Uterus (tissue), 4 donors: ENCODE results near the gene STPG2. TPM values are rescaled to one million over a fixed set of nuclear protein-coding genes. Genes with fewer than 3 reads are reported as not detected.
"Not testable (repeated sequence)": the region's sequence is repeated elsewhere in the genome, so short reads cannot be mapped to it uniquely, and the experiment has no call there.

ENCODE experiments used
- DNase-seq, 2 donors: peaks; one replicate each; pipeline ENCODE4 v3.0.0-alpha.2; 2019 to 2020
- H3K27ac ChIP-seq, 2 donors: fragments of 200-600 bp; sonication (generic); 1 replicate in 1 of 2; 2 replicates in 1 of 2; pipeline ENCODE4 v1.5.1; 2016 to 2018
- H3K27me3 ChIP-seq, 2 donors: fragments of 200-600 bp; sonication (generic); one replicate each; pipeline ENCODE4 v1.5.1; 2018 to 2019; ENCODE audit warnings: control low read depth in 1 of 2
- H3K36me3 ChIP-seq, 2 donors: fragments of 200-600 bp; sonication (generic); one replicate each; pipeline ENCODE4 v1.5.1; 2019; ENCODE audit warnings: control low read depth in 1 of 2
- H3K4me1 ChIP-seq, 2 donors: fragments of 200-600 bp; sonication (generic); one replicate each; pipeline ENCODE4 v1.5.1; 2018 to 2019; ENCODE audit warnings: control low read depth in 1 of 2
- H3K4me3 ChIP-seq, 2 donors: fragments of 200-600 bp; sonication (generic); 1 replicate in 1 of 2; 2 replicates in 1 of 2; pipeline ENCODE4 v1.5.1; 2018 to 2019; ENCODE audit warnings: mild to moderate bottlenecking in 1 of 2
- H3K9me3 ChIP-seq, 2 donors: fragments of 200-600 bp; sonication (generic); one replicate each; pipeline ENCODE4 v1.5.1; 2019; ENCODE audit warnings: control low read depth in 1 of 2
- CTCF ChIP-seq, 4 experiments: fragments of 200-600 bp in 2 of 4; fragments of 450-650 bp in 2 of 4; sonication (generic) in 2 of 4; IDR thresholded peaks; one replicate each; pipeline ENCODE4 v1.5.1; 2016 to 2019; ENCODE audit warnings: antibody characterized with exemption in 4 of 4, mild to moderate bottlenecking in 2 of 4, moderate library complexity in 1 of 4
- POLR2A ChIP-seq, 2 donors: fragments of 450-650 bp; IDR thresholded peaks; one replicate each; pipeline ENCODE4 v1.6.1; 2016; ENCODE audit warnings: antibody characterized with exemption in 2 of 2, mild to moderate bottlenecking in 1 of 2, moderate library complexity in 1 of 2
- intact Hi-C: fragments of 100-400 bp; cut with DNase I; formaldehyde crosslinking; loops from one replicate; pipeline ENCODE4 v1.15.1; 2023; ENCODE audit warnings: low total_unique reads
- total RNA-seq, 4 donors: library from RNA; depleted of rRNA in 3 of 4; stranded (reverse); fragments of >200 nt in 3 of 4; gene quantifications; one replicate each; pipeline versions ENCODE4 v1.1.0 to v1.2.4, GENCODE V29; 2014 to 2023
- donor health status: DM: yes; HTN: yes; CAD: no.

STPG2 gene
- total RNA-seq, 4 donors from 2014 or later: 0.26 to 1.0 (median 0.61) TPM; not detected in 1

DNA sequence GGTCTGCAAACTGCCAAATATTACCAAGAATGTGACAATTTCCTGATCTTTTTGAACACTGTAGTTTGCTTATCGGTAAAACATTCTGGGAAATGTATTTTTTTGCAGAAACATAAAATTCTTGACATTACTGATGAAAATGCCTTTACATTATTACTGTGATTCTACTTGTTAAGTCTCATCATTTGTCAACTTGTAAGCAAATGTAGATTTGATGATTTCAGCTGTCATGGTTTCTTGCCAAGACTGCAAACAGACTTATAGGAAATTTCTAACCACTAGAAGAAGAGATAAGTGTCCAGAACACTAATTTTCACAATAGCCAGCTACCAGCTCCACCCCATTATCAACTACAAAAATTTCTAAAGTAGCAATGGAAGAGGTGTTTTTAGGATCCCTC is 560.4 kb downstream of the STPG2 start:
- TF ChIP-seq POLR2A (IDR thresholded peaks at IDR 0.05) (no peak), CTCF (IDR thresholded peaks at IDR 0.05) (no peak)
- Histone ChIP-seq H3K36me3 (no peaks in the 10 kb centered on the region), H3K4me1 (no peaks in the 10 kb centered on the region), H3K9me3 (no peaks in the 10 kb centered on the region), H3K27me3 (no peaks in the 10 kb centered on the region), H3K27ac (no peak overlapping the region), H3K4me3 (no peak overlapping the region)
- intact Hi-C loops: no loop called here
- no peak for DNase-seq

GRCh38 chr4:97577004-97577403 is 566.3 kb downstream of the STPG2 start:
- Histone ChIP-seq H3K27me3 (no peaks in the 10 kb centered on the region), H3K4me1 (no peaks in the 10 kb centered on the region), H3K27ac (no peak overlapping the region), H3K9me3 (no peaks in the 10 kb centered on the region), H3K4me3 (no peak overlapping the region), H3K36me3 (no peaks in the 10 kb centered on the region)
- intact Hi-C loops: no loop called here
- no peak for DNase-seq
- no peak for TF ChIP-seq CTCF (IDR thresholded peaks at IDR 0.05)
- no peak for TF ChIP-seq POLR2A (IDR thresholded peaks at IDR 0.05)

DNA sequence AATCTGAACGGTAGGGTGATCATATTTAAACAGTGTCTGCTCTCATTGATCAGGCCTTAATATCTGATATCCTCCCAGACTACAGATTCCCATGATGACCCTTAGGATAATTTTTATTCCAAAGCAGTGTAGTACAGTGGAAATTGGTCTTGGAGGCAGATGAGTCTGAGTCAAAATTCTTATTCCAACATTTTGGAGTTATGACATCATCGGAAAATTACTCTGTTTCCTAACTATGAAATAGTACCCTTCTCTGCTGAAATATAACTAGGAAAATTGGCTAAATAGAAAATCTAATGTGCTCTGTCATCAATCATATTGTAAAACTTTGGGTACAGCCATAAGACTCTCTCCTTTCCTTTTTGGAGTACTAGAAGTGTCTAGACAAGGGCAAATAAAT is 583.3 kb downstream of the STPG2 start:
- intact Hi-C loops: no loop called here
- no peaks in the 10 kb centered on the region for H3K27me3 ChIP-seq
- no peaks in the 10 kb centered on the region for H3K9me3 ChIP-seq
- no peaks in the 10 kb centered on the region for H3K36me3 ChIP-seq
- H3K27ac ChIP-seq: no peak overlapping the region
- no peaks in the 10 kb centered on the region for H3K4me1 ChIP-seq
- DNase-seq: no peak
- TF ChIP-seq POLR2A (IDR thresholded peaks at IDR 0.05): no peak
- H3K4me3 ChIP-seq: no peak overlapping the region

DNA sequence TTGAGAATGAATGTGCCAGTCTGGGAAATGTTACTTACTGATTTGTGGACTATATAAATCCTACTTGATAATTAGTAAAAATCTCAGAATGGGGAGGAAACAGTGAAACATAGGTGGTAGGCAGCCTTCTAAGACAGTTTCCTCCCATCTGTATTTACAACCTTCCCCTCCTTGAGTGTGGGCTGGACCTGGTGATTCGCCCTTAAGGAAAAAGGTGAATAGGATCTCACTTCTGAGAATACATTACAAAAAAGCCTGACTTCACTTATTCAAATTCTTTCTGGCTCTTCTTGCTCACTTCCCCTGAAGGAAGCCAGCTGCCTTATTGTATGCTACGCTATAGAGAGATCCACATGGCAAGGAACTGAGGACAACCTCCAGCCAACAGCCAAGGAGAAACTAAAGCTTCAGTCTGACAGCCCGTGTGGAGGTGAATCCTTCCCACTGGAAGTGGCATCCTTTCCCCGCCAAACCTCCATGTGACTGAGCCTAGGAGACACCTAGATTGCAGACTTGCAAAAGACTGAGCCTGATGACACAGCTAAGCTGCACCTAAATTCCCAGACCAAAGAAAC is 585.0 kb downstream of the STPG2 start:
- DNase-seq: no peak
- intact Hi-C loops: no loop called here
- H3K36me3 ChIP-seq: no peaks in the 10 kb centered on the region
- no peaks in the 10 kb centered on the region for H3K4me1 ChIP-seq
- no peak overlapping the region for H3K27ac ChIP-seq
- TF ChIP-seq POLR2A (IDR thresholded peaks at IDR 0.05) (no peak), CTCF (IDR thresholded peaks at IDR 0.05) (no peak)
- no peaks in the 10 kb centered on the region for H3K27me3 ChIP-seq
- H3K9me3 ChIP-seq: no peaks in the 10 kb centered on the region
- H3K4me3 ChIP-seq: no peak overlapping the region

GRCh38 chr4:97550637-97551036 is 592.6 kb downstream of the STPG2 start:
- DNase-seq: not testable (repeated sequence)

DNA sequence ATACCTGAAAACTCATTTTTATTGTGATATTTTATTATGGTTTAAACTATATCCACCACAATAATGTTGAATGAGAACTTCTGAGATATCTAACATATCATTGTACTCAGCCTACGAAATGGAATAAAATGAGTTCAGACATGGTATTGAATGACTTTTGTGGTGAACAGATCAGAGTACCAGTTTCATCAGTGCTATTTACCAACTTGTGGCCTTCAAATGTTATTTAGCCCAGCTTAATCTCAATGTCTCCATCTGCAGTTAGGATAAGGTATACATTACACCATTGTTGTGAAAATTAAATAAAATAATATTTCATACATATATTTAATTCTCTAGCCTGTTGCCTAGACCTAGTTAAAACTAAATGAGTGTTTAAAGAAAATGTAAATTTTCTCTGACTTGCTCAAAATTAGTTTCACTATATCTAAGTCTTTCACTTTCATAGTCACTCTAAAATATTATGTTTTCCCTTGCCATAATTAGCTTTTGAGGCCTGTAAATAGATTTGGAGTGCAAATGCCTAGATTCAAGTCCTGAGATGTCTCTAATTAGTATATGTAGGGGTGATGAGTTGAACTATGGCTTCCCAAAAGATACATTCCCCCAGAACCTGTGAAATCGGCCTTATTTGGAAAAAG is 594.2 kb downstream of the STPG2 start:
- no peaks in the 10 kb centered on the region for H3K4me1 ChIP-seq
- no peak overlapping the region for H3K4me3 ChIP-seq
- H3K27me3 ChIP-seq: no peaks in the 10 kb centered on the region
- TF ChIP-seq POLR2A (IDR thresholded peaks at IDR 0.05): no peak
- TF ChIP-seq CTCF (IDR thresholded peaks at IDR 0.05): no peak
- DNase-seq: no peak
- H3K9me3 ChIP-seq: no peaks in the 10 kb centered on the region
- H3K27ac ChIP-seq: no peak overlapping the region
- intact Hi-C loops: no loop called here
- no peaks in the 10 kb centered on the region for H3K36me3 ChIP-seq

More at GRCh38 chr4:97550637-97551036, 592.6 kb downstream of the STPG2 start:
- H3K4me1 ChIP-seq, H3K27me3 ChIP-seq, intact Hi-C loops, H3K4me3 ChIP-seq, H3K27ac ChIP-seq, H3K9me3 ChIP-seq, H3K36me3 ChIP-seq: not testable (repeated sequence)
